Mucosa of stomach (tissue), 1 donor: Measurements from ENCODE around the gene MARCHF3.

Experiments
- H3K27me3 ChIP-seq: one replicate; pipeline ENCODE4 v1.7.0; 2013; ENCODE audit warnings: mild to moderate bottlenecking, low read length; ENCODE audit not compliant: control insufficient read depth, insufficient read depth
- H3K36me3 ChIP-seq: one replicate; pipeline ENCODE4 v1.7.0; 2013; ENCODE audit warnings: low read length; ENCODE audit not compliant: control insufficient read depth, insufficient read depth
- H3K4me1 ChIP-seq: one replicate; pipeline ENCODE4 v1.7.0; 2013; ENCODE audit warnings: mild to moderate bottlenecking, low read length; ENCODE audit not compliant: control insufficient read depth, insufficient read depth
- H3K4me3 ChIP-seq: one replicate; pipeline ENCODE4 v1.7.0; 2013; ENCODE audit warnings: low read length
- H3K9ac ChIP-seq: one replicate; pipeline ENCODE4 v1.7.0; 2013; ENCODE audit warnings: mild to moderate bottlenecking, low read length, moderate library complexity
- H3K9me3 ChIP-seq: one replicate; pipeline ENCODE4 v1.7.0; 2013; ENCODE audit warnings: mild to moderate bottlenecking, low read length, moderate library complexity; ENCODE audit not compliant: control insufficient read depth
- donor health status: Pancreatic carcinoma.

Gene MARCHF3

DNA sequence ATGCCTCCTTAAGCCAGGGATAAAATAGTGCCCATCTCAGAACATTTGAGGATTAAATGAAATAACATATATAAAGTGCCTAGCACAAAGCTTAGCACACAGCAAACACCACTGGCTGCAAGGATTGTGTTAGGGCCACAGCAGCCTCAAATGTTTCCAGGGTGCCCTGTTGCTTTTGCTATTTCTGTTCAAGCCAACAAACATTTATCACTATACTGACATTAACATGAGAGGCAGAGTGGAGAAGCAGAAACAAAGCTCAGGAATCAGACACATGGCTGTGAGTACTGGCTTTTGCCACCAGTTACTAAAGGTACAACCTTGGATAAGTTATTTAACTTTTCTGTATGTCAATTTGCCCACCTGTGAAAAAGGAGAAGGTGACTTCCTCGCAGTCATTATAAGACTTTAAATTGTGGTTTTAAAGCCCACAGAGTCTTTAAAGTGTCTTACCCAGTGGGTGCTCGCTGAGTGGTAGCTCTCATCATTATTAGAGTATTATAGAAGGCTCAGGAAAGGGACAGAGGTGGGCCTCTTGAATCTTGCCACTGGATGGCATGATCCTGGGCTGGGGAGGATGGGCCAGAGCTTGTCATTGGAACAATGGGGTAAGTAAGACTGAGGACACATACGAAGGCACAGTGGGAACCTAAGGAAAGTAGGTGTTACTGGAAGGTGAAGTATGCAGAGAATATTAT is 98.2 kb downstream of the MARCHF3 start:
- no peak overlapping the region for H3K9ac ChIP-seq
- H3K27me3 ChIP-seq, result no peaks in the 10 kb centered on the region
- H3K36me3 ChIP-seq, result no peaks in the 10 kb centered on the region
- no peaks in the 10 kb centered on the region for H3K9me3 ChIP-seq
- no peaks in the 10 kb centered on the region for H3K4me1 ChIP-seq
- no peak overlapping the region for H3K4me3 ChIP-seq

DNA sequence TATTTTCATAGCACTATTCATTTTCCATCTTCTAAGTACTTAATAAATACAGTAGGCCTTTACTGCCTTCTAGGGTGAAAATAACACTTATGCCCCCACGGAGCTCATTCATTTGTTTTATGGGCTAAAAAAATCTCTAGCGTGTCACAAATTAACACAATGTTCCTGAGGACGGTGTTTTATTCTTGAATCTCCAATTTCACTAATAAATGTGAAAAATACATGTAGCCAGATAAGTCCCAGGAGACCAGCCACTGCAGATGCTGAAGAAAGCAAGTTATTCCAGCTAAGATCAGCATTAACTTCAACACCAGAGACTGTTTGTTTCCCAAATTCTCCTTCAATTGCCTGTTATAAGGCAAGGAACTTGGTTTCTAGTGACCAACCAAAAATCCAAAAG is 102.3 kb downstream of the MARCHF3 start:
- Histone ChIP-seq H3K27me3 (no peaks in the 10 kb centered on the region), H3K4me3 (no peak overlapping the region), H3K4me1 (no peaks in the 10 kb centered on the region), H3K36me3 (no peaks in the 10 kb centered on the region), H3K9ac (no peak overlapping the region), H3K9me3 (no peaks in the 10 kb centered on the region)

DNA sequence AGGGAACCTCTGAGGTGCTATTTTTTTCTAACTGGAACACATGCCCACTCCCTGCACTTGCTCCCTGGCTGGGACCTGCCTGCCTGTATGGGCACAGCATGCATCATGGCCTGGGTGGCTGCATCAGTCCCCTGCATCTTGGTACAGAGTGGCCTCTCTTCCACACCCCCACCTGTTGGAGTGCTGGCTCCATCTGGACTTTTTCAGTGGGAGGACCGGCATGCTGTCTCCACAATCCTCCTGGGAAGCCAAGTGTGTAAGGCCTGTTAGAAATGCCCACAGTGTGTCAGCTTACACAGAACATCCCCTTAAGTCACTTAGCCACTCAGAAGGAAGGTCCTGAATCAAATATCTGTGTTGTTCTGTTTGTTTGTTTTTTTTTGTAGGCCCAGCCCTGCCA is 102.9 kb downstream of the MARCHF3 start:
- Histone ChIP-seq H3K27me3 (no peaks in the 10 kb centered on the region), H3K4me1 (no peaks in the 10 kb centered on the region), H3K4me3 (no peak overlapping the region), H3K36me3 (no peaks in the 10 kb centered on the region), H3K9ac (no peak overlapping the region), H3K9me3 (no peaks in the 10 kb centered on the region)

DNA sequence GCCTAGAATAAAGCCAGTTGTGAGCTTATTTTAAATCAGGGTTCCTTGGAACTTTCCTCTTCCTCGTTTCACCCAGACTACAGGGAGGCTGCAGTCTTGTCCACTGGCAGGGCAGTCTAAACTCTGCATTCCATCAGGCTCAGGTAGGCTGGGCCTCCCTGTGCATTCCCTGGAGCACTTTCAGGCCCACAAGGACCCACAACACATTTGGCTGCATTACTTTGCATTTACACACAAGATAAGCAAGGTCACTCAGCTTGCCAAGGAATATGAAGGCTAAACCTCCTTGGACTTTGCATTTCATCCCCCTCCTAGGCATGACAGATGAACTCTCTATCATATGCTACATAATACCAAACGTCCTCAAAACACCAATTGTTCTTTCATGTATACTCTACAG is 104.2 kb downstream of the MARCHF3 start:
- H3K36me3 ChIP-seq, result no peaks in the 10 kb centered on the region

DNA sequence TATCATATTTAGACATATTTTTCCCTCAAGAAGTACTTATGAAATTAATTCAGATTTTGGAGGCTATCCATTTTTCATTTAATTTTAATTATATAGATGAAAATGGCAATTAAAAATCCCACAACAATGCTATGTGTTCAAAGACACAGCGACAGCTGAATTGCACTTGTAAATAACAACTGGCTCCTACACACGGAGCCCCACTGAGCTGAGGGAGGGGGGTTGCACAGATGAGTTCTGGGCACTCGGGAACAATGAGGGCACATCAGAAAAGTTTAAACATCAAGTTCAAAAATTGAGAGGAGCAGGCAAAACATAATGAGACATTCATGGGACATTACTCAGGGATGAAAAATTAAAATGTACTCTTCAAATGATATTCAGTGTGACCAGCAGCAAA is 104.9 kb downstream of the MARCHF3 start:
- no peaks in the 10 kb centered on the region for H3K27me3 ChIP-seq
- no peak overlapping the region for H3K4me3 ChIP-seq
- H3K36me3 ChIP-seq, result no peaks in the 10 kb centered on the region
- H3K4me1 ChIP-seq, result peaks cover 9% of the 10 kb centered on the region
- no peak overlapping the region for H3K9ac ChIP-seq
- H3K9me3 ChIP-seq, result no peaks in the 10 kb centered on the region

More for the DNA sequence above, 104.2 kb downstream of the MARCHF3 start:
- no peaks in the 10 kb centered on the region for H3K9me3 ChIP-seq
- no peak overlapping the region for H3K4me3 ChIP-seq
- H3K4me1 ChIP-seq, result peaks cover 9% of the 10 kb centered on the region
- no peaks in the 10 kb centered on the region for H3K27me3 ChIP-seq
- no peak overlapping the region for H3K9ac ChIP-seq

DNA sequence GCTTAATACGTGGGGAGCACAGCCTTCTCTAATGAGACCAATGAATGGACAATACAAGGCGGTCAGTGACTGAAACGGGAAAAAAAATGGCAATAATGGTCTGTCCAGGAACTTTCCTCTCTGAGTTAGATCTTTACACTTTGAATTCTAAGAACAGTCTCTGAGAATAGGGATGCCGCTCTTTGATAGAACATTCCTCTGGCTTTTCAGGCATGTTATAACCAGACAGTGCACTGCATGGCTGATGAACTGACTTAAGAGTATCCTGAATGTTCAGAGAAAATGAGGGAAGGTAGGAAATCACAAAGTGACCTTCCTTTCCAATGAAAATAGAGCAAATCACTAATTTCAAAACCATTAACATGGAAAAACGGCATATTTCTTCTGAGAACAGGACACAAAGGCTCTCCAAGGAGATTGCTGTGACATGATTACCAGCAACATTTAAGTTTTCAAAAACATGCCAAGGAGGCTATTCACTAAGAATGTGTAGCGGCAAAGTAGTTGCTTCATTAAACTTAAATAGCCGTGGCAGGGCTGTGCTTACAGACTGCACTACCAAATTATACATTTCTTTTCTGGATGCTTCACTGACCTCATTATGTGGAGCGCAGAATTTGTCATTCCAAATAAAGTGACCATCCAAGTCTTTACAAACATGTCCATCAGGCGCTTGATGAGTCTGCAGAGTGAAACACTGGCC is 105.9 kb downstream of the MARCHF3 start:
- Histone ChIP-seq H3K4me3 (no peak overlapping the region), H3K9me3 (no peaks in the 10 kb centered on the region), H3K4me1 (peaks cover 9% of the 10 kb centered on the region)

DNA sequence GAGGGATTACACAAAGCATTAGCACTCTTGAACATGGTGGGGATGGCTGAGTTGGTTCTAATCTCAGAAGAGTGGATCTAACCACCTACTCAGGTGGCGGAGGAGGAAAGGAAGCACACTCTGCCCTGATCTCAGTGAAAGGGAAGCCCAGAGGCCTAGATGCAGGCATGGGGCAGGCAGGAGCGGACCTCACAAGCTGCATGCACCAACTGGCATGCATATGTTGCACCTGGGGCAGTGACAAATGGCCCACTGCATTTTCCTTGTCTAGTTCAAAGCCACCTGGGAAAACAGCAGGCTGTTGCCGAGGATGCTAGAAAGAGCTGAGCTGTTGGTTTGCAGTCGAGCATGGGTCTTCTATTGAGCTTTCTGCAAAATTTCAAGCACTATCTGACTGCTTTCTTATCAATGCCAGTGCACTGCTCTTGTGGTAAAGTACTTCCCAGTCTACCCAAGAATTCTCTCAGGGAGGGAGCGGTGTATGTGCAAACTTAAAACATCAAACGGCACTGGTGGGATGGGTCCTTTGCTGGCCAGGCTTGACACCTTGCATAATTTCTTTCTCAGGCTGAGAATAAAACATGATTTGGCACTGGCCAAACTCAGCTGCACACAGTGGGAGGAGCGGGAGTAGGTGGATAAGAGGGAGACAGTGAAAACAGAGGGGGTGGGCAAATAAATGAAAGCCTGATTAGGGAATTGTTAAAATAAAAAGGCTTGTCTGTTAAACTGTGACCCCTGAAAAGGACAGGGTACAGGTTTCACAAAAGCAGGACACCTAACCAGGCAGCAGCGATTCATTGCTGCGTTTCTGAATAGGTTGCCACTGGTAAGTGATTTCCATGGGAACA is 108.9 kb downstream of the MARCHF3 start:
- H3K9me3 ChIP-seq, result no peaks in the 10 kb centered on the region
- no peak overlapping the region for H3K9ac ChIP-seq
- no peaks in the 10 kb centered on the region for H3K36me3 ChIP-seq
- no peak overlapping the region for H3K4me3 ChIP-seq
- H3K27me3 ChIP-seq, result no peaks in the 10 kb centered on the region
- peaks cover 27% of the 10 kb centered on the region for H3K4me1 ChIP-seq

More for the DNA sequence above, 105.9 kb downstream of the MARCHF3 start:
- Histone ChIP-seq H3K36me3 (no peaks in the 10 kb centered on the region), H3K9ac (no peak overlapping the region), H3K27me3 (no peaks in the 10 kb centered on the region)

DNA sequence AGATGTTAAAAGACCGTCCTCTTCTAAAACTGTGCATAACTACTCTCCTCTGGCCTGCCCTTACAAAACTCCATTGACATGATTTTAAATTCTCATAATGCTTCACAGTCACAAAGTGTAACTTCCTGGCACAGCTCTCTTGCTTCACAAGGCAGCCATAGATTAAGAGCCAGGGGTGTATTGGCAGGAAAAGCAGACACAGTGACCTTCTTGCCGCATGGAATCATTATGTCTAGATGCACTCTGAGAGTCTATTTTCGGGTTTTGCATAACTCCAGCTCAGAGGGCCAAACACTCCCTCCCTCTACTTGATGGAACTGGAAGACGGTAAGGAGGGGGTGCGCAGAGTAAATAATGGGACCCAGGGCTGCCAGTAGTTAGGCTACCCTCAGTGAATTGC is 110.1 kb downstream of the MARCHF3 start:
- no peaks in the 10 kb centered on the region for H3K9me3 ChIP-seq
- no peaks in the 10 kb centered on the region for H3K27me3 ChIP-seq
- no peak overlapping the region for H3K9ac ChIP-seq
- H3K4me3 ChIP-seq, result no peak overlapping the region
- peaks cover 27% of the 10 kb centered on the region for H3K4me1 ChIP-seq
- H3K36me3 ChIP-seq, result no peaks in the 10 kb centered on the region

DNA sequence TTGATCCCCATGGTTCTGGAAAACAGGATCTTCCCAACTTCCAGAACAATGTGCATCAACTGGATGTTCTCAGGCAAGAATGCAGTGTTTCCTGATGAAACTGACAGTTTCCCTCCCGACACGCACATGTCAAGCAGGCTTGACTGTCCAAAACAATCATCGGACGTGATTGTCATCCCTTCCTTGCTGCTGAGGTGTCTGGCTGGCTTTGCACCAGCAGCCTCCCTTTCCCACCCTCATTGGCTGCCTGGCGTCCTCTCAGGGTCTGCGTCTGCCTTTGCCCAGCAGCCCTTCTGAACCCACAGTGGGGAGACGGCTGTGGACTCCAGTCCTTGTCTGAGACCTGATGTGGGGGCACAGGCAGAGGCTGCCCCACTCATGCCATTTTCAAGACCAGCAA is 110.8 kb downstream of the MARCHF3 start:
- Histone ChIP-seq H3K36me3 (no peaks in the 10 kb centered on the region), H3K27me3 (no peaks in the 10 kb centered on the region), H3K9me3 (no peaks in the 10 kb centered on the region), H3K4me1 (peaks cover 27% of the 10 kb centered on the region), H3K4me3 (no peak overlapping the region), H3K9ac (no peak overlapping the region)

DNA sequence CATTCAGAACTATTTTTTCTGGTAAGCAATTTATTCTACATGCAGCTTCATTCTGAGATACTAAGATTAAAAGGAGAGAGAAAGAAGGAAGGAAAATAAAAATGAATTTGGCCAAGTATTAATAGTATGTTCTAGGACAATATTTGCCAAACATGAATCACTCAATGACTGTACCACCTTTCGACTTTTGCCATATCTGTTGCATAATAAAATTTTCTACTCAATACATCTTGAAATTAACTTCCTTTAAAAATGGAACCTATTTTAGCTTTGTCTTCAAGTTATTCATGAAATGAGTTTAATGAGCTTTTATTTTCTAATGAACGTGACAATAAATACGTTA is 111.8 kb downstream of the MARCHF3 start:
- Histone ChIP-seq H3K4me3 (no peak overlapping the region), H3K27me3 (no peaks in the 10 kb centered on the region), H3K36me3 (no peaks in the 10 kb centered on the region), H3K9me3 (no peaks in the 10 kb centered on the region), H3K4me1 (peaks cover 27% of the 10 kb centered on the region), H3K9ac (no peak overlapping the region)

DNA sequence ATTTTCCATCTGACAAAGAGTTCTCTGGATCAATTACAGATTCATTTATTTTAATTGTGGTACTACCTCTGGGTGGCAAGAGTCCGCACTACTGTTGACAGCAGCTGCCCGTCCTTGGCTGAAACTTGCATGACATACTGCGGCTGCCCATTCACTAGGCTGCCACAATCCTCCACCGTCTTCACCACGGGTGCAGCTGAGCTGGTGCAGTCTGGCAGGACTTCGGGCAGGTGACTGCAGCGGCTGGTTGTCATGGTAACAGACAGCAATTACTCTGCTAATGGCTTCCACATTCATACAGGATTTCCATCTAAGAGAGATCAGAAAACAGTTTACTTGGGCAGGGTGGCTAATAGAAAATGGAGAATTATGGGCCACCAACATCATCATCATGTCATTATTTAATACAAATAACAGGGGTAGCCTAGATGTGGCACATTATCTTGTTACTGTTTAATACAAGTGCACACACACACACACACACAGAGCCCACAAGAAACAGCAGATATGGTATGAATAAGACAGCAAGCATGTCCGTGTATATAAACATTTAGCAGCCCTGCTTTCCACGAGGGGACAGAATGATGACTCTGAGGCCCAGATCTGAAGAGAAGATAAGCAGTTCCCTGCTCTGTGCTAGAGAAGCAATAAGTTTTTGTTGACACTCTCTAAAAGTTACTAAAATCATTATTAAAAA is 112.3 kb downstream of the MARCHF3 start:
- H3K9ac ChIP-seq, result no peak overlapping the region
- H3K4me1 ChIP-seq, result peaks cover 27% of the 10 kb centered on the region
- no peaks in the 10 kb centered on the region for H3K9me3 ChIP-seq
- no peaks in the 10 kb centered on the region for H3K27me3 ChIP-seq
- H3K4me3 ChIP-seq, result no peak overlapping the region
- no peaks in the 10 kb centered on the region for H3K36me3 ChIP-seq
